Kidney (tissue), 14 donors: ENCODE measurements around the gene OR10H5. TPM values are rescaled to one million over a fixed set of nuclear protein-coding genes. Genes with fewer than 3 reads are reported as not detected.

Experiments
- DNase-seq, 5 donors: peaks; one replicate each; pipeline ENCODE4 v3.0.0-alpha.2; 2013 to 2020
- FAIRE-seq: peaks from 2 replicates; lab custom pipeline; 2012; peaks lifted over from hg19 to GRCh38; lab: Jason Lieb, UNC
- H3K27ac ChIP-seq, 2 donors: one replicate each; pipeline ENCODE4 v1.7.0; 2013; ENCODE audit warnings: low read depth in 2 of 2, low read length in 2 of 2, inconsistent platforms in 1 of 2
- H3K27me3 ChIP-seq: one replicate; pipeline ENCODE4 v1.7.1; 2013; ENCODE audit warnings: low read length, inconsistent platforms; ENCODE audit not compliant: control insufficient read depth, insufficient read depth
- H3K36me3 ChIP-seq, 3 donors: one replicate each; pipeline versions ENCODE4 v1.7.0 to v1.7.1; 2013; ENCODE audit warnings: low read length in 3 of 3, control low read depth in 1 of 3, inconsistent platforms in 1 of 3; ENCODE audit not compliant: insufficient read depth in 3 of 3, control insufficient read depth in 2 of 3
- H3K4me1 ChIP-seq, 3 donors: one replicate each; pipeline versions ENCODE4 v1.7.0 to v1.7.1; 2013; ENCODE audit warnings: low read length in 3 of 3, inconsistent platforms in 1 of 3, low read depth in 1 of 3; ENCODE audit not compliant: control insufficient read depth in 2 of 3, insufficient read depth in 2 of 3
- H3K4me3 ChIP-seq, 3 donors: one replicate each; pipeline versions ENCODE4 v1.7.0 to v1.8.1; 2013; ENCODE audit warnings: low read length in 3 of 3, control low read depth in 1 of 3, inconsistent platforms in 1 of 3
- H3K9ac ChIP-seq, 3 donors: one replicate each; pipeline versions ENCODE4 v1.7.0 to v1.7.1; 2013; ENCODE audit warnings: low read length in 3 of 3, control low read depth in 1 of 3, inconsistent platforms in 1 of 3
- H3K9me3 ChIP-seq, 3 donors: one replicate each; pipeline versions ENCODE4 v1.7.0 to v1.7.1; 2013; ENCODE audit warnings: low read length in 3 of 3, control low read depth in 1 of 3, inconsistent platforms in 1 of 3; ENCODE audit not compliant: control insufficient read depth in 2 of 3, insufficient read depth in 1 of 3
- CTCF ChIP-seq: IDR thresholded peaks from 3 replicates; pipeline ENCODE4 v1.5.1; 2012; ENCODE audit warnings: mild to moderate bottlenecking, moderate library complexity, borderline replicate concordance; ENCODE audit not compliant: insufficient read depth; ENCODE audit errors: extremely low read depth
- intact Hi-C: fragments of 100-400 bp; cut with DNase I; formaldehyde crosslinking; loops from one replicate; pipeline ENCODE4 v1.11.1; 2022
- polyA plus RNA-seq: library from polyadenylated mRNA; stranded (reverse); fragments of 350-450 nt; fragmentation: Illumina TruSeq; extraction: RNeasy Lipid Tissue Mini Kit (QIAGEN cat#74804); gene quantifications from one replicate; pipeline ENCODE4 v1.2.3, GENCODE V29; 2014; ENCODE audit warnings: low read depth, low replicate concordance; ENCODE audit not compliant: insufficient read depth
- total RNA-seq: library from RNA; stranded (reverse); fragmentation: NEBNext Ultra II Directional; extraction: Animal tissue kit (Norgen Biotek cat#: 25700); gene quantifications from one replicate; pipeline ENCODE4 v1.2.1, GENCODE V29; 2021
- donor health status: control.
- donor health status: control.
- donor health status: control.
- donor health status: control.
- donor health status: control.
- donor health status: DM: yes; HTN: yes; CAD: no.
- donor health status: Normal renal cell carcinoma (clear cell type).

Gene OR10H5
- total and polyA plus RNA-seq, 2 donors from 2014 or later, result not detected

DNA sequence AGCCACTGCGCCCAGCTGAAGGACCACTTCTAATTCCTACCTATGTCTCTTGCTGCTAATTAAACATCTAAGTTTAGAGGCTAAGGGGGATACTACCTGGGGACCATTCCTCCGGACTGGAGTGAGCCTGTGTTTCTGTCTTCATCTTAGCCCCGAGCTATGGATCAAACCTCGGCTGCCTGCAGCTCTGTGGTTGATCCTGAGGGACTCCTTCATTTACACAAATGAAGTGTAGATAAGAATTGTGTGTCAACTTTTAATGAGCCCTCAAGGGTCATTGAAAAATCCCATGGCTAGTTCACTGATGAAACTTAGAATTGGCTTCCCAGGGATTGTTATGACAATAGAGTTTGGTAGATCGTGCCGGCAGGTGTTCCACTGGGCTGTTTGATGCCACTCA lies 59.5 kb downstream of the OR10H5 start:
- no peak for TF ChIP-seq CTCF
- peaks cover 0 to 5% (median 0%) of the 10 kb centered on the region in 3 donors for H3K9me3 ChIP-seq
- no peak for DNase-seq
- intact Hi-C loops, result no loop called here
- no peak overlapping the region for H3K9ac ChIP-seq
- no peaks in the 10 kb centered on the region for H3K36me3 ChIP-seq
- no peaks in the 10 kb centered on the region for H3K4me1 ChIP-seq
- H3K27ac ChIP-seq, result no peak overlapping the region
- H3K27me3 ChIP-seq, result no peaks in the 10 kb centered on the region
- FAIRE-seq, result no peak
- H3K4me3 ChIP-seq, result no peak overlapping the region

DNA sequence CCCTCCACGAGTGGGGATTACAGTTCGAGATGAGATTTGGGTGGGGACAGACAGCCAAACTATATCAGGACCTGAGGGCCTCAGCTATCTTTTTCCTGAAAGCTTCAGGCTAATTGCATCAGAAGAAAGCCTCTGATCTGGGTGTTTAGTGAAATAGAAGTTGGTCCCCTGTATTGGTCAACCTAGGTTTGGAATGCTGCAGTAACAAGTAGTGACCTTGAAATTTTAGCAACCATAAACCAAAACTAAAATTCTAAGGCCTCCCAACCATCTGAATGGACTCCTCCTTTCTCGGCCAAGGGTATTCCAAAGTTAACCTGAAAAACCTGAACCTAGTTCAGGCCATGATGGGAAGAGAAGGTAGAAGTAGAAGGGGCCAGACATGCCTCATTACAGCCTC lies 62.9 kb downstream of the OR10H5 start:
- TF ChIP-seq CTCF, result no peak
- DNase-seq (no peak), FAIRE-seq (no peak)
- Histone ChIP-seq H3K9ac (no peak overlapping the region), H3K27me3 (no peaks in the 10 kb centered on the region), H3K4me3 (no peak overlapping the region), H3K27ac (no peak overlapping the region), H3K36me3 (no peaks in the 10 kb centered on the region), H3K9me3 (peaks cover 0 to 12% (median 0%) of the 10 kb centered on the region in 3 donors), H3K4me1 (no peaks in the 10 kb centered on the region)
- intact Hi-C loops, result no loop called here

Other genes starting within 250 kb of the OR10H5 start
- not detected for gene CYP4F8, start 172.4 kb upstream of the OR10H5 start, total RNA-seq
- gene CYP4F8, start 172.4 kb upstream of the OR10H5 start, polyA plus RNA-seq, result not detected
- gene CYP4F3, start 146.8 kb upstream of the OR10H5 start, total RNA-seq, result 2.2 TPM
- 17.9 TPM for gene CYP4F3, start 146.8 kb upstream of the OR10H5 start, polyA plus RNA-seq
- 4.4 TPM for gene CYP4F12, start 114.6 kb upstream of the OR10H5 start, total RNA-seq
- 10.2 TPM for gene CYP4F12, start 114.6 kb upstream of the OR10H5 start, polyA plus RNA-seq
- gene OR10H2, start 59.6 kb upstream of the OR10H5 start, total RNA-seq, result not detected
- not detected for gene OR10H2, start 59.6 kb upstream of the OR10H5 start, polyA plus RNA-seq
- not detected for gene OR10H3, start 49.7 kb upstream of the OR10H5 start, total RNA-seq
- not detected for gene OR10H3, start 49.7 kb upstream of the OR10H5 start, polyA plus RNA-seq
- 0.09 TPM for gene OR10H1, start 28.0 kb downstream of the OR10H5 start, total RNA-seq
- gene OR10H1, start 28.0 kb downstream of the OR10H5 start, polyA plus RNA-seq, result not detected
- 0.31 TPM for gene CYP4F2, start 110.4 kb downstream of the OR10H5 start, total RNA-seq
- gene CYP4F2, start 110.4 kb downstream of the OR10H5 start, polyA plus RNA-seq, result 16.8 TPM
- 2.1 TPM for gene CYP4F11, start 146.9 kb downstream of the OR10H5 start, total RNA-seq
- 7.2 TPM for gene CYP4F11, start 146.9 kb downstream of the OR10H5 start, polyA plus RNA-seq
- not detected for gene OR10H4, start 161.3 kb downstream of the OR10H5 start, total RNA-seq
- gene OR10H4, start 161.3 kb downstream of the OR10H5 start, polyA plus RNA-seq, result not detected